ENCODE measurements around the gene MRPS16. TPM values are rescaled to one million over a fixed set of nuclear protein-coding genes. Genes with fewer than 3 reads are reported as not detected.

MRPS16 gene
- total and polyA plus RNA-seq, 2 of the 13 experiments (the other 11 are each of a cell fraction or from before 2014, with no cell fraction given): 70.1 to 135 TPM

DNA sequence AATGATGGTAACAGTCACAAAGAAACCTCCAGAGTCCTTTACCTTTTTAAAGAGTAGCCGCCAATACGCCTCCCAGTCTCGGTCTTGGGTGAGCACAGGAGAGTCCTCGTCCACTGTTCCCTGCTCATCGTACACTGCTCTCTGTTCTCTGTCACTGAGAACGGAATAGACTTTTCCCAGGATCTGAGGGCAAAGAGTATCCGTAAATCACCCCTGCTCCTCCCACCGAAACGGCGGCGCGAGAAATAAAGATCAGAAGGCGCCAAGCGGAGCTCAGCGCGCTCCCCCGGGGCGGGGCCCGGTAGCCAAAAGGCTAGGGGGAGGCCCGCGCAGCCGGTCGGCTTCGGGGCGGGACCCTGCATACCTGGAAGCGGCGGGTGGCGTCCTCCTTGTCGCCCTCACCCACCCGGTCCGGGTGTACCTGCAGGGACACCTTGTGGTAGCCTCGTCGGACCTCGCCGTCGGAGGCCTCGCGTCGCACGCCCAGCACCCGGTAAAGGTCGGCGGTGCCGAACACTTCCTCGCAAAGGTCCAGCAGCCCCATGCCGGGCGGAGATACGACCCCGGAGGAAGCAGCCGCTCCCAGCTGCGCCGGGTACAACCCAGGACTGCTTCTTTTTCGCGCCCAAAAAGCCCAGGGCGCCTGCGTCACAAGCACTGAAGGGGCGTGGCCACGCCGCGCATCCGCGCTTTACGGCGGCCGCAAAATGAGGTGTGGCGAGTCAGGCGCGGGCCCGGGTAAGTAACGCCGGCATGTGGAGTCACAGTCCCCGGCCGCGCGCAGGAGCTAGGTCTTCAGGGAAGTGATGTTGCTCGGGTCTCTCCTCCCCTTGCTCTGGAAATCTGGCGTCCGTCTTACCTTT, 5.6 kb downstream of the MRPS16 start, which contains the start of gene DNAJC9 (continued):
- 0 out of 2 replicates have a peak, but pooled peaks have one; percentile 33 for TF ChIP-seq PPARG (CRISPR knock-in tag; conservative IDR thresholded peaks at IDR 0.05)
- TF ChIP-seq, protein P1, sequence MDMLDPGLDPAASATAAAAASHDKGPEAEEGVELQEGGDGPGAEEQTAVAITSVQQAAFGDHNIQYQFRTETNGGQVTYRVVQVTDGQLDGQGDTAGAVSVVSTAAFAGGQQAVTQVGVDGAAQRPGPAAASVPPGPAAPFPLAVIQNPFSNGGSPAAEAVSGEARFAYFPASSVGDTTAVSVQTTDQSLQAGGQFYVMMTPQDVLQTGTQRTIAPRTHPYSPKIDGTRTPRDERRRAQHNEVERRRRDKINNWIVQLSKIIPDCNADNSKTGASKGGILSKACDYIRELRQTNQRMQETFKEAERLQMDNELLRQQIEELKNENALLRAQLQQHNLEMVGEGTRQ (IDR thresholded peaks at IDR 0.05; ENCODE audit: low read depth, low read length): no peak
- TF ChIP-seq, protein P1 (CRISPR knock-in tag; IDR thresholded peaks at IDR 0.05; ENCODE audit: borderline replicate concordance): no peak
- TF ChIP-seq ZNF484 (CRISPR knock-in tag; IDR thresholded peaks at IDR 0.05; ENCODE audit: borderline replicate concordance, low read depth): no peak
- TF ChIP-seq, protein P2, sequence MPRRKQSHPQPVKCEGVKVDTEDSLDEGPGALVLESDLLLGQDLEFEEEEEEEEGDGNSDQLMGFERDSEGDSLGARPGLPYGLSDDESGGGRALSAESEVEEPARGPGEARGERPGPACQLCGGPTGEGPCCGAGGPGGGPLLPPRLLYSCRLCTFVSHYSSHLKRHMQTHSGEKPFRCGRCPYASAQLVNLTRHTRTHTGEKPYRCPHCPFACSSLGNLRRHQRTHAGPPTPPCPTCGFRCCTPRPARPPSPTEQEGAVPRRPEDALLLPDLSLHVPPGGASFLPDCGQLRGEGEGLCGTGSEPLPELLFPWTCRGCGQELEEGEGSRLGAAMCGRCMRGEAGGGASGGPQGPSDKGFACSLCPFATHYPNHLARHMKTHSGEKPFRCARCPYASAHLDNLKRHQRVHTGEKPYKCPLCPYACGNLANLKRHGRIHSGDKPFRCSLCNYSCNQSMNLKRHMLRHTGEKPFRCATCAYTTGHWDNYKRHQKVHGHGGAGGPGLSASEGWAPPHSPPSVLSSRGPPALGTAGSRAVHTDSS (CRISPR knock-in tag; conservative IDR thresholded peaks at IDR 0.05): no peak
- peak; percentile 60; the same call in 1 of the 2 replicates for TF ChIP-seq FOXA3 (CRISPR knock-in tag; IDR thresholded peaks at IDR 0.05)
- TF ChIP-seq ZNF775 (CRISPR knock-in tag; IDR thresholded peaks at IDR 0.05; ENCODE audit: borderline replicate concordance): 0 out of 2 replicates have a peak, but pooled peaks have one; percentile 19
- TF ChIP-seq JDP2 (CRISPR knock-in tag; IDR thresholded peaks at IDR 0.05; ENCODE audit: borderline replicate concordance): no peak
- TF ChIP-seq CHCHD3 (CRISPR knock-in tag; IDR thresholded peaks at IDR 0.05): no peak
- TF ChIP-seq, protein P3, sequence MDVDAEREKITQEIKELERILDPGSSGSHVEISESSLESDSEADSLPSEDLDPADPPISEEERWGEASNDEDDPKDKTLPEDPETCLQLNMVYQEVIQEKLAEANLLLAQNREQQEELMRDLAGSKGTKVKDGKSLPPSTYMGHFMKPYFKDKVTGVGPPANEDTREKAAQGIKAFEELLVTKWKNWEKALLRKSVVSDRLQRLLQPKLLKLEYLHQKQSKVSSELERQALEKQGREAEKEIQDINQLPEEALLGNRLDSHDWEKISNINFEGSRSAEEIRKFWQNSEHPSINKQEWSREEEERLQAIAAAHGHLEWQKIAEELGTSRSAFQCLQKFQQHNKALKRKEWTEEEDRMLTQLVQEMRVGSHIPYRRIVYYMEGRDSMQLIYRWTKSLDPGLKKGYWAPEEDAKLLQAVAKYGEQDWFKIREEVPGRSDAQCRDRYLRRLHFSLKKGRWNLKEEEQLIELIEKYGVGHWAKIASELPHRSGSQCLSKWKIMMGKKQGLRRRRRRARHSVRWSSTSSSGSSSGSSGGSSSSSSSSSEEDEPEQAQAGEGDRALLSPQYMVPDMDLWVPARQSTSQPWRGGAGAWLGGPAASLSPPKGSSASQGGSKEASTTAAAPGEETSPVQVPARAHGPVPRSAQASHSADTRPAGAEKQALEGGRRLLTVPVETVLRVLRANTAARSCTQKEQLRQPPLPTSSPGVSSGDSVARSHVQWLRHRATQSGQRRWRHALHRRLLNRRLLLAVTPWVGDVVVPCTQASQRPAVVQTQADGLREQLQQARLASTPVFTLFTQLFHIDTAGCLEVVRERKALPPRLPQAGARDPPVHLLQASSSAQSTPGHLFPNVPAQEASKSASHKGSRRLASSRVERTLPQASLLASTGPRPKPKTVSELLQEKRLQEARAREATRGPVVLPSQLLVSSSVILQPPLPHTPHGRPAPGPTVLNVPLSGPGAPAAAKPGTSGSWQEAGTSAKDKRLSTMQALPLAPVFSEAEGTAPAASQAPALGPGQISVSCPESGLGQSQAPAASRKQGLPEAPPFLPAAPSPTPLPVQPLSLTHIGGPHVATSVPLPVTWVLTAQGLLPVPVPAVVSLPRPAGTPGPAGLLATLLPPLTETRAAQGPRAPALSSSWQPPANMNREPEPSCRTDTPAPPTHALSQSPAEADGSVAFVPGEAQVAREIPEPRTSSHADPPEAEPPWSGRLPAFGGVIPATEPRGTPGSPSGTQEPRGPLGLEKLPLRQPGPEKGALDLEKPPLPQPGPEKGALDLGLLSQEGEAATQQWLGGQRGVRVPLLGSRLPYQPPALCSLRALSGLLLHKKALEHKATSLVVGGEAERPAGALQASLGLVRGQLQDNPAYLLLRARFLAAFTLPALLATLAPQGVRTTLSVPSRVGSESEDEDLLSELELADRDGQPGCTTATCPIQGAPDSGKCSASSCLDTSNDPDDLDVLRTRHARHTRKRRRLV (CRISPR knock-in tag; IDR thresholded peaks at IDR 0.05): peak; percentile 85
- TF ChIP-seq GFI1 (CRISPR knock-in tag; IDR thresholded peaks at IDR 0.05; ENCODE audit: borderline replicate concordance): peak; percentile 82; the same call in 1 of the 2 replicates
- TF ChIP-seq, protein P4, sequence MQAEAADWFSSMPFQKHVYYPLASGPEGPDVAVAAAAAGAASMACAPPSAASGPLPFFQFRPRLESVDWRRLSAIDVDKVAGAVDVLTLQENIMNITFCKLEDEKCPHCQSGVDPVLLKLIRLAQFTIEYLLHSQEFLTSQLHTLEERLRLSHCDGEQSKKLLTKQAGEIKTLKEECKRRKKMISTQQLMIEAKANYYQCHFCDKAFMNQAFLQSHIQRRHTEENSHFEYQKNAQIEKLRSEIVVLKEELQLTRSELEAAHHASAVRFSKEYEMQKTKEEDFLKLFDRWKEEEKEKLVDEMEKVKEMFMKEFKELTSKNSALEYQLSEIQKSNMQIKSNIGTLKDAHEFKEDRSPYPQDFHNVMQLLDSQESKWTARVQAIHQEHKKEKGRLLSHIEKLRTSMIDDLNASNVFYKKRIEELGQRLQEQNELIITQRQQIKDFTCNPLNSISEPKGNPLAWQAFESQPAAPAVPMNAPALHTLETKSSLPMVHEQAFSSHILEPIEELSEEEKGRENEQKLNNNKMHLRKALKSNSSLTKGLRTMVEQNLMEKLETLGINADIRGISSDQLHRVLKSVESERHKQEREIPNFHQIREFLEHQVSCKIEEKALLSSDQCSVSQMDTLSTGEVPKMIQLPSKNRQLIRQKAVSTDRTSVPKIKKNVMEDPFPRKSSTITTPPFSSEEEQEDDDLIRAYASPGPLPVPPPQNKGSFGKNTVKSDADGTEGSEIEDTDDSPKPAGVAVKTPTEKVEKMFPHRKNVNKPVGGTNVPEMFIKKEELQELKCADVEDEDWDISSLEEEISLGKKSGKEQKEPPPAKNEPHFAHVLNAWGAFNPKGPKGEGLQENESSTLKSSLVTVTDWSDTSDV (CRISPR knock-in tag; IDR thresholded peaks at IDR 0.05): no peak
- peak; percentile 92 for TF ChIP-seq MXD4 (CRISPR knock-in tag; IDR thresholded peaks at IDR 0.05)
- peak; percentile 94 for TF ChIP-seq AGO1 (IDR thresholded peaks at IDR 0.05; ENCODE audit: low read depth, low read length, poor library complexity, severe bottlenecking)
- TF ChIP-seq ZNF564 (CRISPR knock-in tag; IDR thresholded peaks at IDR 0.05): peak; percentile 89
- no peak; the same call in none of the 2 replicates for TF ChIP-seq BCL6 (CRISPR knock-in tag; IDR thresholded peaks at IDR 0.05)
